NCI-H2029 (cell line): ENCODE data around the gene MYMK.
"Not testable (repeated sequence)": the region's sequence is repeated elsewhere in the genome, so short reads cannot be mapped to it uniquely, and the experiment has no call there.

Experiments
- DNase-seq: peaks from one replicate; lab custom pipeline; 2025; lab: John Stamatoyannopoulos, UW

The MYMK gene

DNA sequence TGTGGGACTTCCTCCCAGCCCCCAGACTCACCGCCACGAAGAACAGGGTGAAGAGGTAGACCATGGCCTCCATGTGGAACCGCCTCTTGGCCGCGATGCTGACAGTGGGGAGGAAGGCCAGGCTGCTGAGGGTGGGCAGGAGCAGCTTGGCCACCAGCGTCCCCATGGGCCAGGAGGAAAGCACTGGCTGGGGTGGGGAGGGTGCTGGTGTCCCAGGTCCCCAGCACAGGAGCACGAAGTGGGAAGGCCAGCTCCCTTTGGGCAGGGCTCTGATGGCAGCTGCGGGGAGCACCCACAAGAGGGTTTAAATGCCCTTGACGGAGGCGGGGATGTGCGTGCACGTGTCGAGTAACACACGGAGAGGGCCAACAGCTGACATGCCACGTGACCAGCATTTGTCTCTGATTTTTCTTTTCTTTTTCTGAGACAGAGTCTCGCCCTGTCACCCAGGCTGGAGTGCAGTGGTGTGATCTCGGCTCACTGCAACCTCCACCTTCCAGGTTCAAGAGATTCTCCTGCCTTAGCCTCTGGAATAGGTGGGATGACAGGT is at the start of gene MYMK:
TSS of gene MYMK (minus strand) at position 281 of the 550 bp plus-strand sequence. CDS start at position 166, 115 bp downstream.
- DNase-seq = no peak

- no peak for DNase-seq
Observed at GRCh38 chr9:133573791-133574515, 49.2 kb upstream of the MYMK start.

DNA sequence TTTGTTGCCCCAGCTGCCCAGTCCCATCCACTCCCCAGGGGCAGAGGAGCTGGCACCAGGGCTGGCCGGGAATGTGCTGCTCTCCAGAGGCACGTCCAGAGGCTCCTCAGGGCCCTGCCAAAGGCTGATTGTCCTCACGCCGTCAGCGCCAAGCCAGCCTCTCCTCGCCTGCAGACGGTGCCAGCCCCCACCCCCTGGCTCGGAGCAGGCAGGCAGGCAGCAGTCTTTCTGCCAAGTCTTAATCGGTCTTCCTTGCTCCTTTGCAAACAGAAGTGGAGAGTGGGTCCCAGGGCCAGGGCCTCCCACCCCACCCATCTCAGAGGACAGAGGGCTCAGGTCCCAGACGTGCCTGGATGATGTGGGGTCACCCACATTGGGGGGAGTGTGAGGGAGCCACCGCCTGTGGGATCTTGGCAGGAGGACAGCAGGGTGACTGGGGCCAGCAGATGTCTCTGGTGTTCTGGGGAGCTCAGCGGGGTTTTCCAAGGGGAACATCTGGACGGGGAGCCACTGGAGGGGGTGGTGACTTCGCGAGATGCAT is 48.1 kb upstream of the MYMK start:
- DNase-seq = peak; percentile 47

DNA sequence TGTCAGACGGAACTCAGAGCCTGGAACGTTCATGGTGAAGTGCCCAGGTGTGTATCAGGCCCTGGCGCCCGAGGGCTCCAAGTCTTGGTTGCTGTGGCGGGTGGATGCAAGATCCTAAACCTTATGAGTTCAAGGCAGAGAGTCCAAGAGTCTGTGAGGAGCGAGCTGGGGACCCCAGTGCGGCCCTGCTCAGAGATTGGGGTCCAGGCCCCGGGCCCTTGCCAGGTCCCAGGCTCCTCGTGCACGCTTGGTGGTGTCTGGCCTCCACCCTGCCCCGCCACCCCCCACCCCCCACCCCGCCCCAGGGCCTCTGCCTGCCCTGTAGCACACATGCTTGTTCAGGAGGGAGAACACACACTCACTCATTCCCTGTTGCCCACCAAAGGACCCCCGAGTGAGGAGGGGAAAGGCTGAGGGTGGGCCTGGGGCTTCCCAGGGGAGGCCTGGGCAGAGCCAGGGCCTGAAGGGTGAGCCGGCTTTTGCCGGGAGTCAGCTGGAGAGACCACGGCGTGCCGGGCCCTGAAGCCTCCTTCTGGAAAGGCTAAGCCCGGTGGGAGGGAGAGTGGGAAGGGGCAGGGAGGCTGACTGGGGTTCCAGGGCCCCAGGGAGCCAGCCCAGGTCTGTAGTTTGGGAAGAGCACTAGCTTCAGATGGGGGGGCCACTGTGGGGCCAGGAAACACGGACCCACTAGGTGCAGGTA is 47.3 kb upstream of the MYMK start:
- no peak for DNase-seq

DNA sequence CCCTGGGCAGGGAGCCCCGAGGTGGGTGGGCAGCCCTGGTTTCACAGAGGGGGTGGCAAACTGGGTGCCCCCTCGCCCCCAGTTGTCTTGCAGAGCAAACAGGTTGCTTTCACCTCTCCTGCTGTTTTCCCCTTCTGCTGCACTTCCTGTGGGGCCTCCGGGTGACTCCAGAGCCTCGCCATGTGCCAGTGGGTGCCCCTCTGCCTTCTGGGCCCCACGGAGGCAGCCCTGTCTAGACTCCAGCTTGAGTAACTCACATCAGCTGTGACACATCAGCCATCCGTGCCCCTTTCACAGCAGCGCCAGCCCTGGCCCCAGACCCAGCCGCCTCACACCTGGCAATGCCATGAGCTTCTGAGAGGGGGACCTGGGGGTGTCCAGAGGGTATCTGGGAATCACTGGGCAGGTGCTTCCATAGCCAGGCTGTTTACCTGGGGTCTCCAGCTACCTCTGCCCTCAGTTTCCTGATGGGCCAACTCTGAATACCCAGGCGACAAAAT is 46.7 kb upstream of the MYMK start:
- no peak for DNase-seq

GRCh38 chr9:133570691-133571080 is 45.9 kb upstream of the MYMK start:
- DNase-seq = no peak

DNA sequence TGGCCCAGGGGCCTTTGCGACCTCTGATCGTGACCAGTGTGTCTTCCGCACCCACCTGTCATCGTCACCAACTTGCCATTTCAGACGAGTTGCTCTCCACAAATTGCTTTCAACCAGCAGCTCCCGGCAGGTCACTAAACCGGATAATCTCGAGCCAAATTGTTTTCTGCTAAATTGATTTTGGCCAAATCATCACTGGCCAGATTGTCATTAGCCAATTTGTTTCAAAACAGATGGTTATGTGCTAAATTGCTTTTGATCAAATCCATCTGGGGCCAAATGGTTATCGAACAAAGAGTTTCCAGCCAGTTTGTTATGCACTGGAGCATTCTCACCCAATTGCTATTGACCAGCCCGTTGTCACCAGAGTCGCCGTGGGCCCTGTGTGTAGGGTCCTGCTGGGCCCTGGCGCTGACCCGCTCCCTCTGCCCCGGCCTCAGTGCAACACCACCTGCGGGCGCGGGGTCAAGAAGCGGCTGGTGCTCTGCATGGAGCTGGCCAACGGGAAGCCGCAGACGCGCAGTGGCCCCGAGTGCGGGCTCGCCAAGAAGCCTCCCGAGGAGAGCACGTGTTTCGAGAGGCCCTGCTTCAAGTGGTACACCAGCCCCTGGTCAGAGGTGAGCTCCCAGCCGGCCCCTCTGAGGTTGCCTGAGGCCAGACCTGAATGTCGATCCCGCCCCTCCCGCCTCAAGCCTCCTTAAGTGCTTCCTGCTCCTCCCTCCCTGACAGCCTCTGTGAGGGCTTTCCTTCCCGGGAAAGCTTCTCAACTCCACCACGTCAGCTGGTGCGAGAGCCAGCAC is 45.3 kb upstream of the MYMK start:
- DNase-seq = peak; percentile 37

DNA sequence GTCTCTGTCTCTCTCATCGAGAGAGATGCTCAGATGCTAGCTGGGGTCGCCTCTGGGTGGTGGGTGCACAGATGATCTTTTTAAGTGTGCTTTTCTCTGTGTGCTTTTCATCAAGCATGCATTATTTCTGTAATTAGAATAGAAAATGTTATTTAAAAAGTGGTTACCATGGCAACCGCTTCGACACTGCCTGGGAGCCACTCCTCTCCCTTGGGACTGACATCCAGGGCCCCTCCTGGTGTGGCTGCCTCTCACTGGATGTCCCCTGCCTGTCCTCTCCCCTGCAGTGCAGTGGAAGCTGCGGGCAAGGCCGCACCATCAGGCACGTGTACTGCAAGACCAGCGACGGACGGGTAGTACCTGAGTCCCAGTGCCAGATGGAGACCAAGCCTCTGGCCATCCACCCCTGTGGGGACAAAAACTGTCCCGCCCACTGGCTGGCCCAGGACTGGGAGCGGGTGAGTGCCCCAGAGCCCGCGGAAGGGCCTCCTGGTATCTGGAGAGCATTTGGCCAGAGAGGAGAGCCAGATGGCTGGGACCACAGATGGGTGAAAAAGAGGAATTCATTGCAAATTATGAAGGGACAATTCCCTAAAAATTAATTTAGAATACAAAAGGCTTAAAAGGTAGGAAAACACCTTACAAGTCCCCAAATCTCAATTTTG is 44.5 kb upstream of the MYMK start:
- DNase-seq = no peak

GRCh38 chr9:133568186-133568585 is 43.4 kb upstream of the MYMK start:
- no peak for DNase-seq

DNA sequence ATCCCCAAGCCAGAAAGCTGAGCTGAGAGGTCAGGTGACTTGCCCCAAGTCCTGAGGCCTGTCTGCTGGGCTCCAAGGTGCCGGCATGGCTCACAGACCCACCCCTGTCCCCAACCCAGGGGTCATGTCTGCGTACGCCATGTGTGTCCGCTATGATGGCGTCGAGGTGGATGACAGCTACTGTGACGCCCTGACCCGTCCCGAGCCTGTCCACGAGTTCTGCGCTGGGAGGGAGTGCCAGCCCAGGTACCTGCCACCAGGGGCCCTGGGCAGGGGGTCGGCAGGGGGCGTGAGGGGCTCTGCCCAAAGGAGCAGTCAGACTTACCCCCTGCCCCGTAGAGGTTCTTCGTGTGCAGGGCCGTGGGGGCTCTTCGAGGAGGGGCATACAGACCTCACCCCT is 42.1 kb upstream of the MYMK start:
- DNase-seq = no peak

GRCh38 chr9:133566382-133566781 is 41.6 kb upstream of the MYMK start:
- DNase-seq = no peak

DNA sequence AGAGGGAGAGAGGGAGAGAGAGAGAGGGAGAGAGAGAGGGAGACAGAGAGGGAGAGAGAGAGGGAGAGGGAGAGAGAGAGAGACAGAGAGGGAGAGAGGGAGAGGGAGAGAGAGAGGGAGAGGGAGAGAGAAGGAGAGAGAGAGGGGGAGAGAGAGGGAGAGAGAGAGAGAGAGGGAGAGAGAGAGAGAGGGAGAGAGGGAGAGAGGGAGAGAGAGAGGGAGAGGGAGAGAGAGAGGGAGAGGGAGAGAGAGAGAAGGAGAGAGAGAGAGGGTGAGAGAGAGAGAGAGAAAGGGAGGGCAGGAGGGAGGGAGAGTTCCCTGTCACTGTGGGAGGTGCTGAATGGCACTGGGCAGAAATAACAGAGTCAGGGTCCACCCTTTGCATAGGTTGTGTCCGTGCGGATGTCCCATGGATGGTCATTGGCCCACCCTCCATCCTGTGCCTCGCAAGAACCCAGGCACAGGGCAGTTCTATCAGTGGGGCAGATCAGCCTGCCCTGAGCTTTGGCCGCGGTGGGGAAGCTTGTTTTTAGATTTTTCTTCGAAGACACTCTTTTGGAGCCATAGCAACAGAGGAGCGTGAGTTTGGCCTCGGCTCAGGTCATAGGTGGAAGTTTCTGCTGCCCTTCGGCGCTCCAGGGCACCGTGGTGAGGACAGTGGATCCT is 39.8 kb upstream of the MYMK start:
- no peak for DNase-seq

GRCh38 chr9:133563814-133564213 is 39.1 kb upstream of the MYMK start:
- not testable (repeated sequence) for DNase-seq

- no peak for DNase-seq
Observed at GRCh38 chr9:133563291-133563796, 38.6 kb upstream of the MYMK start.

GRCh38 chr9:133562611-133563290 is 38.0 kb upstream of the MYMK start:
- no peak for DNase-seq

- no peak for DNase-seq
Observed at GRCh38 chr9:133561976-133562554, 37.3 kb upstream of the MYMK start.

- no peak for DNase-seq
Observed at GRCh38 chr9:133560944-133561343, 36.2 kb upstream of the MYMK start.

DNA sequence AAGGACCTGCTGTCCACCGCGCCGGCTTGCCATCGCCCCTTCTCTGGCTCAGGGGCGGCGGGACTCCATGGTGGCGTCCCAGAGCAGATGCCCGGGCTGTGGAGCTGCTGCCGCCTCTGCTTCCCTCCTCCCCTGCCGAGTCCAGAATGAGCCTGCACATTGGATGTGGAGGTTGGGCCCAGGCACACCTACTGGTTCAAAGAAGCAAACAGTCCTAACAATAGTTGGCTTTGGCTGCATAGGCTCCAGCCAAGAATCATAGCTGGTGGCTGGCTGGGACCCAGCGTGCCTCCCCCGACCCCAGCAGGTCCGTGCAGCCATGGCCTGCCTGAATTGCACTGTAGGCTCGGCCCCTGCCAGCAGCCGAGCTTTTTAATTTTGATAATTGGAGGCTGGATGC is 35.6 kb upstream of the MYMK start:
- DNase-seq = peak; percentile 18

GRCh38 chr9:133558191-133559126 is 33.7 kb upstream of the MYMK start:
- no peak for DNase-seq
